Ishikawa (cell line): ENCODE results near the gene CEACAM5.

Experiments
- CEBPB ChIP-seq: IDR thresholded peaks from 2 replicates; pipeline ENCODE4 v1.6.1; 2012
- CREB1 ChIP-seq: IDR thresholded peaks from 2 replicates; pipeline ENCODE4 v1.6.1; 2012; ENCODE audit warnings: low read depth
- EGR1 ChIP-seq: IDR thresholded peaks from 2 replicates; pipeline ENCODE4 v1.6.1; 2012
- EP300 ChIP-seq: IDR thresholded peaks from 2 replicates; pipeline ENCODE4 v1.6.1; 2012; ENCODE audit warnings: borderline replicate concordance
- FOXM1 ChIP-seq: IDR thresholded peaks from 2 replicates; pipeline ENCODE4 v1.6.1; 2012; ENCODE audit warnings: low read depth, borderline replicate concordance
- MAX ChIP-seq: IDR thresholded peaks from 2 replicates; pipeline ENCODE4 v1.6.1; 2012
- NFIC ChIP-seq: IDR thresholded peaks from 2 replicates; pipeline ENCODE4 v1.6.1; 2012
- RAD21 ChIP-seq: IDR thresholded peaks from 2 replicates; pipeline ENCODE4 v1.6.1; 2012; ENCODE audit warnings: low read depth
- REST ChIP-seq: IDR thresholded peaks from 2 replicates; pipeline ENCODE4 v1.6.1; 2012; ENCODE audit warnings: low read depth, mild to moderate bottlenecking
- TAF1 ChIP-seq: IDR thresholded peaks from 2 replicates; pipeline ENCODE4 v1.6.1; 2012; ENCODE audit warnings: low read depth, mild to moderate bottlenecking
- TCF12 ChIP-seq: IDR thresholded peaks from 2 replicates; pipeline ENCODE4 v1.6.1; 2012; ENCODE audit warnings: low read depth
- TEAD4 ChIP-seq: IDR thresholded peaks from 2 replicates; pipeline ENCODE4 v1.6.1; 2012
- USF1 ChIP-seq: IDR thresholded peaks from 2 replicates; pipeline ENCODE4 v1.6.1; 2012
- YY1 ChIP-seq: IDR thresholded peaks from 2 replicates; pipeline ENCODE4 v1.6.1; 2012; ENCODE audit warnings: low read depth
- ZBTB7A ChIP-seq: IDR thresholded peaks from 2 replicates; pipeline ENCODE4 v1.6.1; 2012; ENCODE audit warnings: low read depth

Gene CEACAM5

GRCh38 chr19:41726493-41726892 lies 18.1 kb downstream of the CEACAM5 start:
- TF ChIP-seq CREB1 (no peak), TEAD4 (no peak)

GRCh38 chr19:41734156-41734555 lies 25.7 kb downstream of the CEACAM5 start:
- TF ChIP-seq USF1 (no peak), TEAD4 (no peak), REST (no peak), CREB1 (no peak), RAD21 (no peak)

GRCh38 chr19:41734585-41734984 lies 26.2 kb downstream of the CEACAM5 start:
- TF ChIP-seq USF1 (no peak), RAD21 (no peak), CREB1 (no peak), TCF12 (no peak), TAF1 (no peak), FOXM1 (no peak), REST (no peak), CEBPB (no peak), EP300 (no peak), NFIC (no peak), EGR1 (no peak)

GRCh38 chr19:41735071-41735600 lies 26.7 kb downstream of the CEACAM5 start:
- no peak for TF ChIP-seq USF1
- TF ChIP-seq CREB1, result no peak
- no peak for TF ChIP-seq REST
- TF ChIP-seq RAD21, result no peak
- TF ChIP-seq ZBTB7A, result no peak
- no peak for TF ChIP-seq MAX
- no peak for TF ChIP-seq TAF1
- no peak for TF ChIP-seq YY1
- no peak for TF ChIP-seq TEAD4
- no peak for TF ChIP-seq EP300
- TF ChIP-seq EGR1, result no peak
- TF ChIP-seq NFIC, result no peak
- TF ChIP-seq TCF12, result no peak
- TF ChIP-seq CEBPB, result no peak
- TF ChIP-seq FOXM1, result no peak

GRCh38 chr19:41739361-41739760 lies 30.9 kb downstream of the CEACAM5 start:
- TF ChIP-seq EP300 (no peak), USF1 (no peak), ZBTB7A (no peak), CEBPB (no peak), EGR1 (no peak)
